HepG2 (cell line): ENCODE data around the gene FAM117A. TPM values are rescaled to one million over a fixed set of nuclear protein-coding genes. Genes with fewer than 3 reads are reported as not detected.

Source experiments
- ATAC-seq: fragments of 200-7000 bp; cut with Tn5 transposase; 3 replicates; pipeline ENCODE4 v1.9.1; 2020; ENCODE audit warnings: mild to moderate bottlenecking, moderate library complexity
- BruUV-seq: library from RNA; stranded (reverse); fragments of 400-500 nt; replicated peaks from 2 replicates; lab custom pipeline; 2021; lab: Mats Ljungman, UMichigan
- CTCF ChIA-PET: fragments of 300-600 bp; formaldehyde crosslinking; extraction: SDS; loops from one replicate; lab custom pipeline; 2021; ENCODE audit warnings: low total read pairs, inconsistent platforms, low intra/inter-chr PET ratio; lab: Yijun Ruan, JAX
- POLR2A ChIA-PET: fragments of 350-600 bp; sonication (Branson Sonifier 250); formaldehyde crosslinking; loops from one replicate; lab custom pipeline; 2020; ENCODE audit warnings: antibody characterized with exemption, inconsistent platforms; lab: Yijun Ruan, JAX
- DNase-seq: peaks from one replicate; pipeline ENCODE4 v3.0.0-alpha.2; 2015; ENCODE audit warnings: low spot score
- FAIRE-seq: peaks from 3 replicates; lab custom pipeline; 2011; peaks lifted over from hg19 to GRCh38; lab: Jason Lieb, UNC
- H2AFZ ChIP-seq: one replicate; pipeline ENCODE4 v1.6.1; 2011; ENCODE audit warnings: low read length, inconsistent platforms
- H3K27ac ChIP-seq: fragments of 300-600 bp; 3 replicates; pipeline ENCODE4 v1.8.0; 2011; ENCODE audit warnings: mixed run types, mild to moderate bottlenecking, mixed read lengths, low read length, inconsistent platforms; ENCODE audit not compliant: insufficient read depth; ENCODE audit errors: extremely low read length
- H3K27me3 ChIP-seq, 2 experiments: fragments of 200-600 bp in 1 of 2; 2 replicates in 1 of 2; 3 replicates in 1 of 2; pipeline versions ENCODE4 v1.6.0 to v1.8.0; 2011; ENCODE audit warnings: low read length in 2 of 2, mild to moderate bottlenecking in 2 of 2, moderate library complexity in 2 of 2, inconsistent platforms in 1 of 2; ENCODE audit not compliant: insufficient read depth in 2 of 2, control insufficient read depth in 1 of 2
- H3K36me3 ChIP-seq, 2 experiments: fragments of 200-600 bp in 1 of 2; replicated peaks in 1 of 2; 2 replicates in 1 of 2; 3 replicates in 1 of 2; pipeline versions ENCODE4 v1.5.1 to v1.8.0; 2011; ENCODE audit warnings: low read length in 2 of 2, inconsistent platforms in 1 of 2; ENCODE audit not compliant: insufficient read depth in 2 of 2, control insufficient read depth in 1 of 2
- H3K4me1 ChIP-seq: 2 replicates; pipeline ENCODE4 v1.5.1; 2012; ENCODE audit warnings: low read length, inconsistent platforms; ENCODE audit not compliant: insufficient read depth
- H3K4me2 ChIP-seq: 2 replicates; pipeline ENCODE4 v1.6.0; 2011; ENCODE audit warnings: low read depth, low read length, inconsistent platforms
- H3K4me3 ChIP-seq, 3 experiments: fragments of 200-600 bp in 1 of 3; sonication (generic), shearing (Covaris generic) in 1 of 3; replicated peaks in 1 of 3; 2 replicates each; pipeline ENCODE4 v1.5.1; 2011 to 2016; ENCODE audit warnings: low read length in 3 of 3, inconsistent platforms in 2 of 3, low read depth in 2 of 3, mild to moderate bottlenecking in 2 of 3, control low read depth in 1 of 3, mixed read lengths in 1 of 3; ENCODE audit not compliant: insufficient read depth in 1 of 3
- H3K79me2 ChIP-seq: one replicate; pipeline ENCODE4 v1.6.1; 2011; ENCODE audit warnings: low read length, inconsistent platforms; ENCODE audit not compliant: insufficient read depth
- H3K9ac ChIP-seq: 2 replicates; pipeline ENCODE4 v1.6.0; 2011; ENCODE audit warnings: mild to moderate bottlenecking, low read depth, low read length, inconsistent platforms; ENCODE audit not compliant: insufficient read depth
- H3K9me3 ChIP-seq: 2 replicates; pipeline ENCODE4 v1.5.1; 2012; ENCODE audit warnings: mild to moderate bottlenecking, low read length
- H4K20me1 ChIP-seq: 2 replicates; pipeline ENCODE4 v1.6.0; 2011; ENCODE audit warnings: inconsistent platforms, mild to moderate bottlenecking, low read length, moderate library complexity; ENCODE audit not compliant: insufficient read depth
- PCBP1 ChIP-seq: fragments of 200-400 bp; formaldehyde crosslinking; IDR thresholded peaks from 2 replicates; pipeline ENCODE4 v1.6.1; 2017; ENCODE audit warnings: mild to moderate bottlenecking, low read depth, low read length, borderline replicate concordance
- SNAPC2 ChIP-seq: sonication (generic); formaldehyde crosslinking; IDR thresholded peaks from 2 replicates; pipeline ENCODE4 v1.8.1; 2022; ENCODE audit warnings: mild to moderate bottlenecking, missing genetic modification reagents
- TBX2 ChIP-seq: sonication (generic); formaldehyde crosslinking; IDR thresholded peaks from 2 replicates; pipeline ENCODE4 v1.5.0; 2020; ENCODE audit warnings: missing genetic modification reagents, mild to moderate bottlenecking, borderline replicate concordance
- WGBS: methylation state at CpG from one replicate; pipeline ENCODE4 v1.1.6; 2017; ENCODE audit warnings: low lambda C conversion rate; 5-methylcytosine and 5-hydroxymethylcytosine counted together
- in situ Hi-C: cut with HindIII; loops from 2 replicates; pipeline ENCODE4 v1.10.0; 2017; ENCODE audit warnings: low pct_unique_long_range_greater_than_20kb; ENCODE audit not compliant: extremely low pct_ligation_motif_present
- intact Hi-C: fragments of 100-400 bp; cut with micrococcal nuclease; formaldehyde crosslinking; loops from one replicate; pipeline ENCODE4 v1.10.0; 2022; ENCODE audit not compliant: unreplicated experiment
- polyA plus RNA-seq, 8 experiments: library from polyadenylated mRNA; depleted of rRNA in 3 of 8; stranded (reverse) in 7 of 8; unstranded in 1 of 8; fragments of >200 nt; fragmentation: Illumina TruSeq in 4 of 8; extraction: Trizol in 4 of 8; gene quantifications; 2 replicates each; pipeline versions ENCODE4 v1.2.1 to v1.2.3, GENCODE V29; 2011 to 2016; ENCODE audit warnings: low read depth in 4 of 8, missing spikeins in 1 of 8, mixed read lengths in 1 of 8; ENCODE audit not compliant: insufficient read depth in 1 of 8
- total RNA-seq, 5 experiments: library from RNA; depleted of rRNA; stranded (reverse); fragments of >200 nt; fragmentation: Illumina TruSeq; extraction: Trizol; gene quantifications; 2 replicates each; pipeline ENCODE4 v1.2.3, GENCODE V29; 2016; ENCODE audit warnings: low read depth in 1 of 5
- TF ChIP-seq, protein P1 (sequence below): IDR thresholded peaks from 2 replicates; pipeline ENCODE4 v1.6.1; 2016; ENCODE audit warnings: missing compliant biosample characterization, missing genetic modification reagents, borderline replicate concordance
- TF ChIP-seq, protein P2 (sequence below): sonication (generic); formaldehyde crosslinking; conservative IDR thresholded peaks from 2 replicates; pipeline ENCODE4 v1.4.0; 2020; ENCODE audit warnings: missing genetic modification reagents
- TF ChIP-seq, protein P3 (sequence below): IDR thresholded peaks from 2 replicates; pipeline ENCODE4 v1.6.1; 2016; ENCODE audit warnings: missing genetic modification reagents, missing compliant biosample characterization
- TF ChIP-seq, protein P4 (sequence below): sonication (generic); formaldehyde crosslinking; conservative IDR thresholded peaks from 2 replicates; pipeline ENCODE4 v1.4.0; 2020; ENCODE audit warnings: missing genetic modification reagents
- TF ChIP-seq, protein P5 (sequence below): IDR thresholded peaks from 2 replicates; pipeline ENCODE4 v1.6.1; 2016; ENCODE audit warnings: mild to moderate bottlenecking
- TF ChIP-seq, protein P6 (sequence below): sonication (generic); formaldehyde crosslinking; IDR thresholded peaks from 2 replicates; pipeline ENCODE4 v1.4.0; 2020; ENCODE audit warnings: mild to moderate bottlenecking, missing genetic modification reagents

The FAM117A gene
- total and polyA plus RNA-seq, 2 of the 13 experiments (the other 11 are each of a cell fraction or from before 2014, with no cell fraction given) = 12.1 to 19.8 TPM

DNA sequence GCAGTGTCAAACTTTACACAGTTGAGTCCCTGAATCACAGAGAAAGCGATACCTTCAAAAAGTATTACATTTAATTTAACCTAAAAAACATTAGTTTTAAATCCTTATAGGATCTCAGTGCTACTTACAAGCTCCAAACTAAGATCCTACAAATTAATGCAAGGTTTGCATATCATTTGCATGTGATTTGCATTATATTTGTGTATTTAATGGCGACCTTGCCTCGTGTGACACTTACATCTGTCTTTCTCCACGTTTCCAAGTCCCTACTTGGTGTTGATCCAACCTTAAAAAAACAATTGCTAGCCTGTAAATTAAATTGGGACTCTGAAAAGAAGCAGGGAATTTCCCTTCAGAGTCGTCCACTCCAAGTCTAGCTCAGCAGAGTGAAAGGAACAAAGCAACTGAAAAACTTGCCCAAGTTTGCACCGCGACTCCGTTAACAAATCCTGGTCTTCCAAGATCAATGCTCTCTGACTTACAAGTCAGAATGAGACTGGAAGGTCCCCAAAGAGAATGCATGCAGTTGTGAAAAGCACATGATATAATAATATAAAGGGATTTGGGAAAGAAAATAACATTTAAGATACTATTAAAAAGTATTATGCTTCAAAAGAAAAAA, 739 bp upstream of the FAM117A start:
- intact Hi-C loops (loop anchor here (1.0 kb wide), 1 partner anchor 25 kb away; no protein-coding TSS in a partner anchor), in situ Hi-C loops (no loop called here)
- ChIA-PET POLR2A (interaction anchor here (0.5 to 4.9 kb wide), 39 partner anchors 8 to 769 kb away, joined by 3 to 83 read pairs (median 5); partner anchors contain the start of genes KAT7, PHB1 and SLC35B1), CTCF (no interaction called here)
- DNase-seq (no peak), ATAC-seq (no peak), FAIRE-seq (no peak)
- H3K36me3 ChIP-seq = no peaks in the 10 kb centered on the region
- no peaks in the 10 kb centered on the region for H3K27me3 ChIP-seq
- peak overlapping the region; percentile 32 to 51 (median 47) for H3K4me3 ChIP-seq
- no peaks in the 10 kb centered on the region for H3K9me3 ChIP-seq
- BruUV-seq = no TSS peak
- no peak overlapping the region for H2AFZ ChIP-seq
- peak overlapping the region; percentile 50 for H3K9ac ChIP-seq
- H3K4me2 ChIP-seq = peak overlapping the region; percentile 88
- 21% methylated on average over 8 of the region's 8 CpGs for WGBS
- peaks cover 14% of the 10 kb centered on the region for H3K79me2 ChIP-seq
- H3K4me1 ChIP-seq = peaks cover 24% of the 10 kb centered on the region
- H3K27ac ChIP-seq = no peak overlapping the region
- no peaks in the 10 kb centered on the region for H4K20me1 ChIP-seq
- TF ChIP-seq, protein P1, sequence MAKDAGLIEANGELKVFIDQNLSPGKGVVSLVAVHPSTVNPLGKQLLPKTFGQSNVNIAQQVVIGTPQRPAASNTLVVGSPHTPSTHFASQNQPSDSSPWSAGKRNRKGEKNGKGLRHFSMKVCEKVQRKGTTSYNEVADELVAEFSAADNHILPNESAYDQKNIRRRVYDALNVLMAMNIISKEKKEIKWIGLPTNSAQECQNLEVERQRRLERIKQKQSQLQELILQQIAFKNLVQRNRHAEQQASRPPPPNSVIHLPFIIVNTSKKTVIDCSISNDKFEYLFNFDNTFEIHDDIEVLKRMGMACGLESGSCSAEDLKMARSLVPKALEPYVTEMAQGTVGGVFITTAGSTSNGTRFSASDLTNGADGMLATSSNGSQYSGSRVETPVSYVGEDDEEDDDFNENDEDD (CRISPR knock-in tag) = no peak
- TF ChIP-seq, protein P2, sequence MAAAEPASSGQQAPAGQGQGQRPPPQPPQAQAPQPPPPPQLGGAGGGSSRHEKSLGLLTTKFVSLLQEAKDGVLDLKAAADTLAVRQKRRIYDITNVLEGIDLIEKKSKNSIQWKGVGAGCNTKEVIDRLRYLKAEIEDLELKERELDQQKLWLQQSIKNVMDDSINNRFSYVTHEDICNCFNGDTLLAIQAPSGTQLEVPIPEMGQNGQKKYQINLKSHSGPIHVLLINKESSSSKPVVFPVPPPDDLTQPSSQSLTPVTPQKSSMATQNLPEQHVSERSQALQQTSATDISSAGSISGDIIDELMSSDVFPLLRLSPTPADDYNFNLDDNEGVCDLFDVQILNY (CRISPR knock-in tag) = no peak
- TF ChIP-seq, protein P3, sequence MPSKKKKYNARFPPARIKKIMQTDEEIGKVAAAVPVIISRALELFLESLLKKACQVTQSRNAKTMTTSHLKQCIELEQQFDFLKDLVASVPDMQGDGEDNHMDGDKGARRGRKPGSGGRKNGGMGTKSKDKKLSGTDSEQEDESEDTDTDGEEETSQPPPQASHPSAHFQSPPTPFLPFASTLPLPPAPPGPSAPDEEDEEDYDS (CRISPR knock-in tag) = no peak
- TF ChIP-seq SNAPC2 (CRISPR knock-in tag) (peak; percentile 98), TBX2 (no peak), PCBP1 (no peak)
- TF ChIP-seq, protein P4, sequence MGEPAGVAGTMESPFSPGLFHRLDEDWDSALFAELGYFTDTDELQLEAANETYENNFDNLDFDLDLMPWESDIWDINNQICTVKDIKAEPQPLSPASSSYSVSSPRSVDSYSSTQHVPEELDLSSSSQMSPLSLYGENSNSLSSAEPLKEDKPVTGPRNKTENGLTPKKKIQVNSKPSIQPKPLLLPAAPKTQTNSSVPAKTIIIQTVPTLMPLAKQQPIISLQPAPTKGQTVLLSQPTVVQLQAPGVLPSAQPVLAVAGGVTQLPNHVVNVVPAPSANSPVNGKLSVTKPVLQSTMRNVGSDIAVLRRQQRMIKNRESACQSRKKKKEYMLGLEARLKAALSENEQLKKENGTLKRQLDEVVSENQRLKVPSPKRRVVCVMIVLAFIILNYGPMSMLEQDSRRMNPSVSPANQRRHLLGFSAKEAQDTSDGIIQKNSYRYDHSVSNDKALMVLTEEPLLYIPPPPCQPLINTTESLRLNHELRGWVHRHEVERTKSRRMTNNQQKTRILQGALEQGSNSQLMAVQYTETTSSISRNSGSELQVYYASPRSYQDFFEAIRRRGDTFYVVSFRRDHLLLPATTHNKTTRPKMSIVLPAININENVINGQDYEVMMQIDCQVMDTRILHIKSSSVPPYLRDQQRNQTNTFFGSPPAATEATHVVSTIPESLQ (CRISPR knock-in tag) = no peak
- TF ChIP-seq, protein P5, sequence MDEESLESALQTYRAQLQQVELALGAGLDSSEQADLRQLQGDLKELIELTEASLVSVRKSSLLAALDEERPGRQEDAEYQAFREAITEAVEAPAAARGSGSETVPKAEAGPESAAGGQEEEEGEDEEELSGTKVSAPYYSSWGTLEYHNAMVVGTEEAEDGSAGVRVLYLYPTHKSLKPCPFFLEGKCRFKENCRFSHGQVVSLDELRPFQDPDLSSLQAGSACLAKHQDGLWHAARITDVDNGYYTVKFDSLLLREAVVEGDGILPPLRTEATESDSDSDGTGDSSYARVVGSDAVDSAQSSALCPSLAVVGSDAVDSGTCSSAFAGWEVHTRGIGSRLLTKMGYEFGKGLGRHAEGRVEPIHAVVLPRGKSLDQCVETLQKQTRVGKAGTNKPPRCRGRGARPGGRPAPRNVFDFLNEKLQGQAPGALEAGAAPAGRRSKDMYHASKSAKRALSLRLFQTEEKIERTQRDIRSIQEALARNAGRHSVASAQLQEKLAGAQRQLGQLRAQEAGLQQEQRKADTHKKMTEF (CRISPR knock-in tag) = no peak
- TF ChIP-seq, protein P6, sequence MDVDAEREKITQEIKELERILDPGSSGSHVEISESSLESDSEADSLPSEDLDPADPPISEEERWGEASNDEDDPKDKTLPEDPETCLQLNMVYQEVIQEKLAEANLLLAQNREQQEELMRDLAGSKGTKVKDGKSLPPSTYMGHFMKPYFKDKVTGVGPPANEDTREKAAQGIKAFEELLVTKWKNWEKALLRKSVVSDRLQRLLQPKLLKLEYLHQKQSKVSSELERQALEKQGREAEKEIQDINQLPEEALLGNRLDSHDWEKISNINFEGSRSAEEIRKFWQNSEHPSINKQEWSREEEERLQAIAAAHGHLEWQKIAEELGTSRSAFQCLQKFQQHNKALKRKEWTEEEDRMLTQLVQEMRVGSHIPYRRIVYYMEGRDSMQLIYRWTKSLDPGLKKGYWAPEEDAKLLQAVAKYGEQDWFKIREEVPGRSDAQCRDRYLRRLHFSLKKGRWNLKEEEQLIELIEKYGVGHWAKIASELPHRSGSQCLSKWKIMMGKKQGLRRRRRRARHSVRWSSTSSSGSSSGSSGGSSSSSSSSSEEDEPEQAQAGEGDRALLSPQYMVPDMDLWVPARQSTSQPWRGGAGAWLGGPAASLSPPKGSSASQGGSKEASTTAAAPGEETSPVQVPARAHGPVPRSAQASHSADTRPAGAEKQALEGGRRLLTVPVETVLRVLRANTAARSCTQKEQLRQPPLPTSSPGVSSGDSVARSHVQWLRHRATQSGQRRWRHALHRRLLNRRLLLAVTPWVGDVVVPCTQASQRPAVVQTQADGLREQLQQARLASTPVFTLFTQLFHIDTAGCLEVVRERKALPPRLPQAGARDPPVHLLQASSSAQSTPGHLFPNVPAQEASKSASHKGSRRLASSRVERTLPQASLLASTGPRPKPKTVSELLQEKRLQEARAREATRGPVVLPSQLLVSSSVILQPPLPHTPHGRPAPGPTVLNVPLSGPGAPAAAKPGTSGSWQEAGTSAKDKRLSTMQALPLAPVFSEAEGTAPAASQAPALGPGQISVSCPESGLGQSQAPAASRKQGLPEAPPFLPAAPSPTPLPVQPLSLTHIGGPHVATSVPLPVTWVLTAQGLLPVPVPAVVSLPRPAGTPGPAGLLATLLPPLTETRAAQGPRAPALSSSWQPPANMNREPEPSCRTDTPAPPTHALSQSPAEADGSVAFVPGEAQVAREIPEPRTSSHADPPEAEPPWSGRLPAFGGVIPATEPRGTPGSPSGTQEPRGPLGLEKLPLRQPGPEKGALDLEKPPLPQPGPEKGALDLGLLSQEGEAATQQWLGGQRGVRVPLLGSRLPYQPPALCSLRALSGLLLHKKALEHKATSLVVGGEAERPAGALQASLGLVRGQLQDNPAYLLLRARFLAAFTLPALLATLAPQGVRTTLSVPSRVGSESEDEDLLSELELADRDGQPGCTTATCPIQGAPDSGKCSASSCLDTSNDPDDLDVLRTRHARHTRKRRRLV (CRISPR knock-in tag) = peak; percentile 93
